Measurements from ENCODE around the gene BCO1. TPM values are rescaled to one million over a fixed set of nuclear protein-coding genes. Genes with fewer than 3 reads are reported as not detected.

Gene BCO1, protein sequence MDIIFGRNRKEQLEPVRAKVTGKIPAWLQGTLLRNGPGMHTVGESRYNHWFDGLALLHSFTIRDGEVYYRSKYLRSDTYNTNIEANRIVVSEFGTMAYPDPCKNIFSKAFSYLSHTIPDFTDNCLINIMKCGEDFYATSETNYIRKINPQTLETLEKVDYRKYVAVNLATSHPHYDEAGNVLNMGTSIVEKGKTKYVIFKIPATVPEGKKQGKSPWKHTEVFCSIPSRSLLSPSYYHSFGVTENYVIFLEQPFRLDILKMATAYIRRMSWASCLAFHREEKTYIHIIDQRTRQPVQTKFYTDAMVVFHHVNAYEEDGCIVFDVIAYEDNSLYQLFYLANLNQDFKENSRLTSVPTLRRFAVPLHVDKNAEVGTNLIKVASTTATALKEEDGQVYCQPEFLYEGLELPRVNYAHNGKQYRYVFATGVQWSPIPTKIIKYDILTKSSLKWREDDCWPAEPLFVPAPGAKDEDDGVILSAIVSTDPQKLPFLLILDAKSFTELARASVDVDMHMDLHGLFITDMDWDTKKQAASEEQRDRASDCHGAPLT
- total RNA-seq, result under 1 TPM in 2 of 4 donors, not detected in 2; 0.12 to 0.27 TPM

DNA sequence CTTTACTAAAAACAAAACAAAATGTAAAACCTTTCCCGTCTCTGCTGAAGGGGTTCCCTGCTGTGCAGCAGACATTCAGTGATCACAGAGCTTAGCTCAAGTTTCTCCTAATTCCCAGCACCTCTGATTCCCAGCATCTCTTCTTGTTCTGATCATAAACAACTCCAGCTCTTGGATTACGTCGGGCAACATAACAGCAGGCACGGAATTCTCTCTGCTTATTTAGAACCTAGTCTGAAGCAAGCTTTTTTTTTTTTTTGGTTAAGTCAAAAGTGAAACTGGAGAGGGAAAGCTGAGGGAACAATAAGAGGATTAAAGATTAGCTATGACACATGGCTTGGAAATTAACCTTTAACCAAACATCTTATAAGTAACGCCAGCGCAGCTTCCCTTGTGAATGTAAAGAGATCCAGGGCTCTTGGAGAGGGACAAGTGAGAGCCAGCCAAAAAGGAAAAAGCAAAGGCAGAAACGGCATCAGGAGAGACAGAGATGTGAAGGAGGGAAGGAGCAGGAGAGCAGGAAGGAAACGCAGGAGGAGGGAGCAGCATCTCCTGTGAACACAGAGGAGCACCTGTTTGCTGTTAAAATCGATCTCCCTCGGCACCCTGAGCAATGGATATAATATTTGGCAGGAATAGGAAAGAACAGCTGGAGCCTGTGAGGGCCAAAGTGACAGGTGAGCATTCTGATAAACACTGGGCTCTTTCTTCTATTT lies at the start of gene BCO1:
BCO1 (plus strand) TSS at position 394 of the 716 bp plus-strand sequence; CDS start at position 614, 220 bp downstream.
- H3K36me3 ChIP-seq, result no peaks in the 10 kb centered on the region
- H3K9me3 ChIP-seq, result no peaks in the 10 kb centered on the region
- WGBS, 2 donors (ENCODE audit: low coverage in 1 of 2), result 4 to 5% methylated on average over 5 to 10 of the region's 10 CpGs
- ATAC-seq, result peak; percentile 10
- peaks cover 0 to 24% (median 0%) of the 10 kb centered on the region in 3 donors for H3K4me1 ChIP-seq
- no peaks in the 10 kb centered on the region for H3K27me3 ChIP-seq
- TF ChIP-seq CTCF (IDR thresholded peaks at IDR 0.05) (no peak), POLR2AphosphoS5 (IDR thresholded peaks at IDR 0.05) (peak; percentile 72)
- H3K4me3 ChIP-seq, result peak within 1 kb of the TSS; percentile 29 to 41
- H3K27ac ChIP-seq, result peak within 1 kb of the TSS; percentile 48 to 81 (median 72)

DNA sequence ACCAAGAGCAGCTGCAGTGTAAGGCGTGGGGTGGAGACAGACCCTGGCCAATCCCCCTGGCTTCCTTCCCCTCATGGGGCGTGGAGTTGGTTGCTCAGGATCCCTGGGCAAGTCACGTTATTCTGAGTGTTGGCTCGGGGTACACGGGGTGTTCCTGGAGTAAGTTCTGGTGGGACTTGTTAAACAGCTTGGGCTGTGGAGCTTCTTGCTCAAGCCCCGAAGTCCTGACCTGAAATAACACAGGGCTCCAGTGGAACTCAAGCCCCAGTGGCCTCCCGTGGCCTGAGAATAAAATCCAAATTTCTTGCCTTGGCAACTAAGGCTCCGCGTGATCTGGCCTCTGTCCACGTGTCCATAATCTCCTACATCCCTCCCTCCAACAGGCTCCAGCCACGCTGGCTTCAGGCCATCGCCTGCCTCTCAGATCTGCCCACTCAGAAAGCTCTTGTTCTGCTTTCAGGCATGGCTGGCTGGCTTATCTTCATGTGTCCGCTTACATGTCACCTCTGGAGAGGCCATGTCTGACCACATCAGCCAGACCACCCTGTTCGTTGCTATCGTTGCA lies 49.3 kb upstream of the BCO1 start:
- Histone ChIP-seq H3K4me3 (no peak overlapping the region), H3K27me3 (peaks cover 7% of the 10 kb centered on the region), H3K36me3 (no peaks in the 10 kb centered on the region), H3K27ac (peak overlapping the region in 2 of 4 donors; percentile 12 to 28), H3K9me3 (no peaks in the 10 kb centered on the region), H3K4me1 (peaks cover 0 to 12% (median 0%) of the 10 kb centered on the region in 3 donors)
- TF ChIP-seq POLR2A (IDR thresholded peaks at IDR 0.05) (no peak), POLR2AphosphoS5 (IDR thresholded peaks at IDR 0.05) (peak; percentile 50)
- WGBS, 2 donors (ENCODE audit: low coverage in 1 of 2), result 18 to 47% methylated on average over 8 to 10 of the region's 15 CpGs
- ATAC-seq, result peak; percentile 94

GRCh38 chr16:81190667-81191066 lies 47.8 kb upstream of the BCO1 start:
- WGBS, 2 donors (ENCODE audit: low coverage in 1 of 2), result 61% methylated on average over 3 of the region's 3 CpGs; no CpG with 5 or more reads in 1 of the 2 donors
- H3K4me1 ChIP-seq, result peaks cover 0 to 12% (median 0%) of the 10 kb centered on the region in 3 donors
- peaks cover 12% of the 10 kb centered on the region for H3K27me3 ChIP-seq
- H3K9me3 ChIP-seq, result no peaks in the 10 kb centered on the region
- ATAC-seq, result no peak
- H3K27ac ChIP-seq, result no peak overlapping the region
- H3K4me3 ChIP-seq, result no peak overlapping the region
- TF ChIP-seq EP300 (IDR thresholded peaks at IDR 0.05), result no peak
- no peak for TF ChIP-seq CTCF (IDR thresholded peaks at IDR 0.05)
- no peak for TF ChIP-seq POLR2AphosphoS5 (IDR thresholded peaks at IDR 0.05)
- TF ChIP-seq POLR2A (IDR thresholded peaks at IDR 0.05), result no peak
- H3K36me3 ChIP-seq, result no peaks in the 10 kb centered on the region

GRCh38 chr16:81195885-81196534 lies 42.5 kb upstream of the BCO1 start:
- no peaks in the 10 kb centered on the region for H3K36me3 ChIP-seq
- no peaks in the 10 kb centered on the region for H3K4me1 ChIP-seq
- no peak overlapping the region for H3K4me3 ChIP-seq
- WGBS, 2 donors (ENCODE audit: low coverage in 1 of 2), result 40 to 68% methylated on average over 4 to 9 of the region's 13 CpGs
- TF ChIP-seq POLR2A (IDR thresholded peaks at IDR 0.05) (no peak), EP300 (IDR thresholded peaks at IDR 0.05) (no peak), POLR2AphosphoS5 (IDR thresholded peaks at IDR 0.05) (no peak), CTCF (IDR thresholded peaks at IDR 0.05) (no peak)
- peaks cover 27% of the 10 kb centered on the region for H3K27me3 ChIP-seq
- H3K9me3 ChIP-seq, result no peaks in the 10 kb centered on the region
- no peak overlapping the region for H3K27ac ChIP-seq
- ATAC-seq, result no peak

DNA sequence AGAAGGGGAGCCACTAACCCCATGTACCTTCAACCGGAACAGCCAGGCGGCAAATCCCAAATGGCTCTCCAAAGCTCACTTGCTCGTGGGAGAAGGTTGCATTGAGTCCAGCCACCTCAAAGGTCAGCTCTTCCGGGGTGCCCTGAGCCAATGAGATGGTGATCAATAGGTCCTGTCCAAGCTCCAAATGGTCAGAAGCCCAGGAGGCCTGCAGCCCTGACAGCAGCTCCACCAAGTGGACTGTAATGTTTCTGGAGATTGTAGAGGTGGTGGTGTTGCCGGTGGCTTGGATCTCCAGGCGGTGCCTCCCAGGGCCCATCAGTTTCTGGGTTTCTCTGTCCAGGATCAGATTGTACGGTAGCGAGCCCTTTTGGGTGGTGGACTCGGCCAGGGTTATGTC lies 39.9 kb upstream of the BCO1 start:
- TF ChIP-seq CTCF (IDR thresholded peaks at IDR 0.05), result no peak
- no peak for TF ChIP-seq EP300 (IDR thresholded peaks at IDR 0.05)
- TF ChIP-seq POLR2AphosphoS5 (IDR thresholded peaks at IDR 0.05), result no peak
- TF ChIP-seq POLR2A (IDR thresholded peaks at IDR 0.05), result no peak
- Histone ChIP-seq H3K36me3 (no peaks in the 10 kb centered on the region), H3K27me3 (peaks cover 29% of the 10 kb centered on the region), H3K27ac (no peak overlapping the region), H3K9me3 (no peaks in the 10 kb centered on the region), H3K4me3 (no peak overlapping the region), H3K4me1 (no peaks in the 10 kb centered on the region)
- WGBS, 2 donors (ENCODE audit: low coverage in 1 of 2), result 90% methylated on average over 2 to 3 of the region's 9 CpGs
- no peak for ATAC-seq

Data from gastroesophageal sphincter (tissue), 4 donors.